ENCODE measurements around the gene FZD4. TPM values are rescaled to one million over a fixed set of nuclear protein-coding genes. Genes with fewer than 3 reads are reported as not detected.
"Not testable (repeated sequence)": the region's sequence is repeated elsewhere in the genome, so short reads cannot be mapped to it uniquely, and the experiment has no call there.

Gene FZD4
- total RNA-seq, 1 donor from 2014 or later = 214 TPM

- no peak for DNase-seq
Observed at GRCh38 chr11:86972734-86973133, 17.5 kb upstream of the FZD4 start.

GRCh38 chr11:86969258-86969657 is 14.1 kb upstream of the FZD4 start:
- peak; percentile 69 for DNase-seq

GRCh38 chr11:86967601-86968000 is 12.4 kb upstream of the FZD4 start:
- DNase-seq = not testable (repeated sequence)

GRCh38 chr11:86957976-86958646 is 2.9 kb upstream of the FZD4 start:
- DNase-seq = no peak

GRCh38 chr11:86956905-86957195 is 1.7 kb upstream of the FZD4 start:
- no peak for DNase-seq

GRCh38 chr11:86955111-86955360 is 159 bp downstream of the FZD4 start:
- DNase-seq = no peak

- peak; percentile 42 for DNase-seq
Observed at GRCh38 chr11:86954269-86955110, 705 bp downstream of the FZD4 start.

GRCh38 chr11:86952221-86952875 is 2.8 kb downstream of the FZD4 start:
- peak; percentile 55 for DNase-seq

- peak; percentile 68 for DNase-seq
Observed at GRCh38 chr11:86951706-86952105, 3.5 kb downstream of the FZD4 start.

GRCh38 chr11:86950661-86950995 is 4.6 kb downstream of the FZD4 start:
- no peak for DNase-seq

GRCh38 chr11:86949995-86950660 is 5.1 kb downstream of the FZD4 start:
- no peak for DNase-seq

GRCh38 chr11:86948733-86949132 is 6.5 kb downstream of the FZD4 start:
- no peak for DNase-seq

GRCh38 chr11:86947541-86947940 is 7.7 kb downstream of the FZD4 start:
- peak; percentile 72 for DNase-seq

GRCh38 chr11:86943505-86943904 is 11.7 kb downstream of the FZD4 start:
- DNase-seq = not testable (repeated sequence)

GRCh38 chr11:86941871-86942599 is 13.2 kb downstream of the FZD4 start:
- no peak for DNase-seq

- no peak for DNase-seq
Observed at GRCh38 chr11:86941077-86941870, 13.9 kb downstream of the FZD4 start.

GRCh38 chr11:86940122-86940777 is 14.9 kb downstream of the FZD4 start:
- peak; percentile 73 for DNase-seq

GRCh38 chr11:86938900-86939880 is 16.0 kb downstream of the FZD4 start:
- DNase-seq = peak; percentile 84

GRCh38 chr11:86938203-86938899 is 16.8 kb downstream of the FZD4 start:
- DNase-seq = peak; percentile 51
